HCT116 (cell line): ENCODE measurements around the gene EPHA2. TPM values are rescaled to one million over a fixed set of nuclear protein-coding genes. Genes with fewer than 3 reads are reported as not detected.

Experiments used
- ATAC-seq: fragments of 200-7000 bp; cut with Tn5 transposase; 2 replicates; pipeline ENCODE4 v1.9.1; 2020; ENCODE audit warnings: mild to moderate bottlenecking, moderate library complexity
- BruUV-seq: library from RNA; stranded (reverse); fragments of 400-500 nt; replicated peaks from 2 replicates; lab custom pipeline; 2021; lab: Mats Ljungman, UMichigan
- CTCF ChIA-PET: fragments of 300-600 bp; sonication (Branson Sonifier 250); formaldehyde crosslinking; loops from one replicate; lab custom pipeline; 2021; ENCODE audit warnings: antibody characterized with exemption; lab: Charles Lee
- POLR2A ChIA-PET: fragments of 300-600, 350-600 bp; sonication (Branson Sonifier 250); formaldehyde crosslinking; loops from one replicate; lab custom pipeline; 2021; ENCODE audit warnings: antibody characterized with exemption; lab: Charles Lee
- RAD21 ChIA-PET, 2 experiments: fragments of 300-600 bp; sonication (Branson Sonifier 250); formaldehyde crosslinking; loops; one replicate each; lab custom pipeline; 2023; ENCODE audit warnings: low total read pairs in 2 of 2; ENCODE audit not compliant: uncharacterized antibody in 2 of 2, unreplicated experiment in 2 of 2, low non-redundant PET in 1 of 2; lab: Charles Lee
- DNase-seq: peaks from one replicate; pipeline ENCODE4 v3.0.0-alpha.2; 2010; ENCODE audit warnings: low read depth, low spot score
- H2AFZ ChIP-seq: fragments of 200-600 bp; shearing (Covaris generic), sonication (generic); 2 replicates; pipeline ENCODE4 v1.6.1; 2017; ENCODE audit warnings: low read depth, mixed run types, mixed read lengths, antibody characterized with exemption, low read length; ENCODE audit not compliant: poor library complexity, severe bottlenecking
- H3K27ac ChIP-seq: 2 replicates; pipeline ENCODE4 v1.5.1; 2012; ENCODE audit warnings: low read depth, low read length
- H3K27me3 ChIP-seq: fragments of 200-600 bp; sonication (generic); 2 replicates; pipeline ENCODE4 v1.6.1; 2016; ENCODE audit warnings: mixed run types, low read length, mixed read lengths; ENCODE audit not compliant: insufficient read depth
- H3K36me3 ChIP-seq, 2 experiments: fragments of 200-500 bp in 1 of 2; fragments of 200-600 bp in 1 of 2; sonication (Bioruptor generic) in 1 of 2; sonication (generic) in 1 of 2; 2 replicates each; pipeline versions ENCODE4 v1.5.1 to v1.6.1; 2014 to 2016; ENCODE audit warnings: low read length in 2 of 2, inconsistent platforms in 1 of 2, mixed read lengths in 1 of 2, mixed run types in 1 of 2; ENCODE audit not compliant: insufficient read depth in 2 of 2, control insufficient read depth in 1 of 2
- H3K4me1 ChIP-seq, 2 experiments: fragments of 200-600 bp in 1 of 2; sonication (generic) in 1 of 2; 2 replicates each; pipeline versions ENCODE4 v1.5.1 to v1.6.1; 2012 to 2017; ENCODE audit warnings: low read length in 2 of 2, inconsistent platforms in 1 of 2, mild to moderate bottlenecking in 1 of 2, mixed read lengths in 1 of 2, mixed run types in 1 of 2, moderate library complexity in 1 of 2; ENCODE audit not compliant: insufficient read depth in 2 of 2, control insufficient read depth in 1 of 2
- H3K4me2 ChIP-seq: fragments of 200-600 bp; sonication (generic); 2 replicates; pipeline ENCODE4 v1.6.1; 2017; ENCODE audit warnings: mixed run types, low read length, mixed read lengths
- H3K4me3 ChIP-seq, 2 experiments: fragments of 200-600 bp in 1 of 2; sonication (generic) in 1 of 2; replicated peaks in 1 of 2; 2 replicates each; pipeline ENCODE4 v1.5.1; 2011 to 2016; ENCODE audit warnings: low read length in 2 of 2, control low read depth in 1 of 2, low read depth in 1 of 2, mild to moderate bottlenecking in 1 of 2, mixed read lengths in 1 of 2, mixed run types in 1 of 2
- H3K79me2 ChIP-seq: fragments of 200-600 bp; sonication (generic); 2 replicates; pipeline ENCODE4 v1.6.1; 2017; ENCODE audit warnings: mild to moderate bottlenecking, mixed run types, low read length, moderate library complexity, mixed read lengths; ENCODE audit not compliant: insufficient read depth
- H3K9ac ChIP-seq: fragments of 200-600 bp; sonication (generic); 2 replicates; pipeline ENCODE4 v1.6.1; 2016; ENCODE audit warnings: low read length, mixed read lengths
- H3K9me2 ChIP-seq: fragments of 200-600 bp; sonication (generic), shearing (Covaris generic); 2 replicates; pipeline ENCODE4 v1.6.1; 2017; ENCODE audit warnings: mixed run types, mild to moderate bottlenecking, moderate library complexity; ENCODE audit not compliant: insufficient read depth
- H3K9me3 ChIP-seq, 2 experiments: fragments of 200-500 bp in 1 of 2; fragments of 200-600 bp in 1 of 2; sonication (Bioruptor generic) in 1 of 2; sonication (generic) in 1 of 2; 2 replicates each; pipeline ENCODE4 v1.6.1; 2014 to 2017; ENCODE audit warnings: low read length in 2 of 2, mixed read lengths in 2 of 2, inconsistent platforms in 1 of 2, low read depth in 1 of 2, mild to moderate bottlenecking in 1 of 2, mixed run types in 1 of 2, moderate library complexity in 1 of 2; ENCODE audit not compliant: control insufficient read depth in 1 of 2, insufficient read depth in 1 of 2
- H4K20me1 ChIP-seq: fragments of 200-600 bp; sonication (generic), shearing (Covaris generic); 2 replicates; pipeline ENCODE4 v1.6.1; 2017; ENCODE audit warnings: mixed run types, mild to moderate bottlenecking, moderate library complexity; ENCODE audit not compliant: insufficient read depth
- CBX3 ChIP-seq: IDR thresholded peaks from 2 replicates; pipeline ENCODE4 v1.6.1; 2012; ENCODE audit warnings: low read depth
- CEBPB ChIP-seq: IDR thresholded peaks from 2 replicates; pipeline ENCODE4 v1.6.1; 2012; ENCODE audit warnings: low read depth
- EGR1 ChIP-seq: IDR thresholded peaks from 2 replicates; pipeline ENCODE4 v1.6.1; 2012; ENCODE audit warnings: low read depth
- ELF1 ChIP-seq: IDR thresholded peaks from 2 replicates; pipeline ENCODE4 v1.6.1; 2012; ENCODE audit warnings: low read depth, borderline replicate concordance
- EZH2 ChIP-seq: fragments of 200-600 bp; sonication (generic); IDR thresholded peaks from 2 replicates; pipeline ENCODE4 v1.6.1; 2017; ENCODE audit warnings: antibody characterized with exemption, mixed run types
- EZH2phosphoT487 ChIP-seq: fragments of 200-600 bp; IDR thresholded peaks from 2 replicates; pipeline ENCODE4 v1.6.1; 2018; ENCODE audit warnings: antibody characterized with exemption, borderline replicate concordance
- FOSL1 ChIP-seq: IDR thresholded peaks from 2 replicates; pipeline ENCODE4 v1.6.1; 2012; ENCODE audit warnings: low read depth
- JUND ChIP-seq: IDR thresholded peaks from 2 replicates; pipeline ENCODE4 v1.6.1; 2012
- POLR2A ChIP-seq: IDR thresholded peaks from 2 replicates; pipeline ENCODE4 v1.7.0; 2011; ENCODE audit warnings: borderline replicate concordance; ENCODE audit not compliant: insufficient read depth, insufficient read length; ENCODE audit errors: extremely low read depth
- POLR2AphosphoS5 ChIP-seq: IDR thresholded peaks from 2 replicates; pipeline ENCODE4 v1.6.1; 2011; ENCODE audit warnings: mild to moderate bottlenecking, low read depth, low read length, moderate library complexity
- SIN3A ChIP-seq: IDR thresholded peaks from 2 replicates; pipeline ENCODE4 v1.6.1; 2012; ENCODE audit warnings: low read depth
- SP1 ChIP-seq: IDR thresholded peaks from 2 replicates; pipeline ENCODE4 v1.6.1; 2012; ENCODE audit warnings: low read depth
- SRF ChIP-seq: IDR thresholded peaks from 2 replicates; pipeline ENCODE4 v1.6.1; 2012; ENCODE audit warnings: low read depth
- TCF7L2 ChIP-seq: IDR thresholded peaks from 2 replicates; pipeline ENCODE4 v1.7.0; 2011; ENCODE audit warnings: borderline replicate concordance, inconsistent platforms; ENCODE audit not compliant: insufficient read depth, insufficient read length; ENCODE audit errors: extremely low read depth
- ZNF274 ChIP-seq: fragments of 200-500 bp; sonication (Bioruptor generic); IDR thresholded peaks from 2 replicates; pipeline ENCODE4 v1.6.1; 2014; ENCODE audit warnings: mild to moderate bottlenecking, low read depth, low read length, inconsistent platforms
- intact Hi-C: fragments of 100-400 bp; cut with micrococcal nuclease; formaldehyde crosslinking; loops from 2 replicates; pipeline ENCODE4 v1.10.0; 2022
- total RNA-seq: library from RNA; stranded (reverse); gene quantifications from one replicate; pipeline ENCODE4 v1.2.1, GENCODE V29; 2021; ENCODE audit not compliant: unreplicated experiment
- TF ChIP-seq, protein P1 (sequence below): IDR thresholded peaks from 2 replicates; pipeline ENCODE4 v1.6.1; 2012
- TF ChIP-seq, protein P2 (sequence below): IDR thresholded peaks from 2 replicates; pipeline ENCODE4 v1.6.1; 2011; ENCODE audit warnings: mild to moderate bottlenecking, low read length, moderate library complexity; ENCODE audit not compliant: insufficient replicate concordance; ENCODE audit errors: extremely low read depth
- TF ChIP-seq, protein P3 (sequence below): IDR thresholded peaks from 2 replicates; pipeline ENCODE4 v1.6.1; 2012
- TF ChIP-seq, protein P4 (sequence below): IDR thresholded peaks from 2 replicates; pipeline ENCODE4 v1.6.1; 2012; ENCODE audit warnings: low read depth

The EPHA2 gene
- total RNA-seq, 1 experiment from 2014 or later: 164 TPM

DNA sequence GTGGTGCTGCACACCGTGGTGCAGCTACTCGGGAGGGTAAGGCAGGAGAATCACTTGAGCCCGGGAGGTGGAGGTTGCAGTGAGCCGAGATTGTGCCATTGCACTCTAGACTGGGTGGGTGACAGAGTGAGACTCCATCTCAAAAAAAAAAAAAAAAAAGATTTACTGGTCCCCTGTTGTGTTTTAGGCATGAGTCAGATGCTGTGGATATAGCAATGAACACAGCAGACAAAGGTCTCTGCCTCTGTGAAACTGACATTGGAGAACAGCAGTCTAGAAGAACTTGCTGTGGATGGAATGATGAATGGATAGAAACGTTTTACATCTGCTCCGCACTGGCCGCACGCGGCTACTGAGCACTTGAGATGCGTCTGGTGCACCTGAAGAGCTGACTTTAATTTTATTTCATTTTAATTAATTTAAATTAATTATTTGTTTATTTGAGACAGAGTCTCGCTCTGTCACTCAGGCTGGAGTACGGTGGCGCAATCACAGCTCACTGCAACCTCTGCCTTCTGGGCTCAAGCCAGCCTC is 24.5 kb upstream of the EPHA2 start:
- no peaks in the 10 kb centered on the region for H3K27me3 ChIP-seq
- BruUV-seq: no TSS peak
- RAD21 ChIA-PET: interaction anchor here in 1 of 2 experiments (0.6 to 1.5 kb wide), 3 partner anchors 26 to 101 kb away, joined by 3 to 7 read pairs (median 4); no protein-coding TSS in a partner anchor
- DNase-seq (no peak), ATAC-seq (no peak)
- no peak for TF ChIP-seq EZH2phosphoT487
- TF ChIP-seq, protein P1, sequence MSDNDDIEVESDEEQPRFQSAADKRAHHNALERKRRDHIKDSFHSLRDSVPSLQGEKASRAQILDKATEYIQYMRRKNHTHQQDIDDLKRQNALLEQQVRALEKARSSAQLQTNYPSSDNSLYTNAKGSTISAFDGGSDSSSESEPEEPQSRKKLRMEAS: no peak
- TF ChIP-seq POLR2AphosphoS5: no peak
- TF ChIP-seq CBX3: no peak
- no peak for TF ChIP-seq TCF7L2
- TF ChIP-seq CEBPB: no peak
- no peak for TF ChIP-seq JUND
- TF ChIP-seq SRF: no peak
- TF ChIP-seq SIN3A: no peak
- no peak for TF ChIP-seq POLR2A
- TF ChIP-seq FOSL1: no peak
- no peak for TF ChIP-seq SP1
- TF ChIP-seq, protein P2, sequence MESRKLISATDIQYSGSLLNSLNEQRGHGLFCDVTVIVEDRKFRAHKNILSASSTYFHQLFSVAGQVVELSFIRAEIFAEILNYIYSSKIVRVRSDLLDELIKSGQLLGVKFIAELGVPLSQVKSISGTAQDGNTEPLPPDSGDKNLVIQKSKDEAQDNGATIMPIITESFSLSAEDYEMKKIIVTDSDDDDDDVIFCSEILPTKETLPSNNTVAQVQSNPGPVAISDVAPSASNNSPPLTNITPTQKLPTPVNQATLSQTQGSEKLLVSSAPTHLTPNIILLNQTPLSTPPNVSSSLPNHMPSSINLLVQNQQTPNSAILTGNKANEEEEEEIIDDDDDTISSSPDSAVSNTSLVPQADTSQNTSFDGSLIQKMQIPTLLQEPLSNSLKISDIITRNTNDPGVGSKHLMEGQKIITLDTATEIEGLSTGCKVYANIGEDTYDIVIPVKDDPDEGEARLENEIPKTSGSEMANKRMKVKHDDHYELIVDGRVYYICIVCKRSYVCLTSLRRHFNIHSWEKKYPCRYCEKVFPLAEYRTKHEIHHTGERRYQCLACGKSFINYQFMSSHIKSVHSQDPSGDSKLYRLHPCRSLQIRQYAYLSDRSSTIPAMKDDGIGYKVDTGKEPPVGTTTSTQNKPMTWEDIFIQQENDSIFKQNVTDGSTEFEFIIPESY: no peak
- TF ChIP-seq ELF1: no peak
- TF ChIP-seq, protein P3, sequence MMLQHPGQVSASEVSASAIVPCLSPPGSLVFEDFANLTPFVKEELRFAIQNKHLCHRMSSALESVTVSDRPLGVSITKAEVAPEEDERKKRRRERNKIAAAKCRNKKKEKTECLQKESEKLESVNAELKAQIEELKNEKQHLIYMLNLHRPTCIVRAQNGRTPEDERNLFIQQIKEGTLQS: no peak
- TF ChIP-seq EZH2: no peak
- no peak for TF ChIP-seq EGR1
- TF ChIP-seq ZNF274: no peak
- TF ChIP-seq, protein P4, sequence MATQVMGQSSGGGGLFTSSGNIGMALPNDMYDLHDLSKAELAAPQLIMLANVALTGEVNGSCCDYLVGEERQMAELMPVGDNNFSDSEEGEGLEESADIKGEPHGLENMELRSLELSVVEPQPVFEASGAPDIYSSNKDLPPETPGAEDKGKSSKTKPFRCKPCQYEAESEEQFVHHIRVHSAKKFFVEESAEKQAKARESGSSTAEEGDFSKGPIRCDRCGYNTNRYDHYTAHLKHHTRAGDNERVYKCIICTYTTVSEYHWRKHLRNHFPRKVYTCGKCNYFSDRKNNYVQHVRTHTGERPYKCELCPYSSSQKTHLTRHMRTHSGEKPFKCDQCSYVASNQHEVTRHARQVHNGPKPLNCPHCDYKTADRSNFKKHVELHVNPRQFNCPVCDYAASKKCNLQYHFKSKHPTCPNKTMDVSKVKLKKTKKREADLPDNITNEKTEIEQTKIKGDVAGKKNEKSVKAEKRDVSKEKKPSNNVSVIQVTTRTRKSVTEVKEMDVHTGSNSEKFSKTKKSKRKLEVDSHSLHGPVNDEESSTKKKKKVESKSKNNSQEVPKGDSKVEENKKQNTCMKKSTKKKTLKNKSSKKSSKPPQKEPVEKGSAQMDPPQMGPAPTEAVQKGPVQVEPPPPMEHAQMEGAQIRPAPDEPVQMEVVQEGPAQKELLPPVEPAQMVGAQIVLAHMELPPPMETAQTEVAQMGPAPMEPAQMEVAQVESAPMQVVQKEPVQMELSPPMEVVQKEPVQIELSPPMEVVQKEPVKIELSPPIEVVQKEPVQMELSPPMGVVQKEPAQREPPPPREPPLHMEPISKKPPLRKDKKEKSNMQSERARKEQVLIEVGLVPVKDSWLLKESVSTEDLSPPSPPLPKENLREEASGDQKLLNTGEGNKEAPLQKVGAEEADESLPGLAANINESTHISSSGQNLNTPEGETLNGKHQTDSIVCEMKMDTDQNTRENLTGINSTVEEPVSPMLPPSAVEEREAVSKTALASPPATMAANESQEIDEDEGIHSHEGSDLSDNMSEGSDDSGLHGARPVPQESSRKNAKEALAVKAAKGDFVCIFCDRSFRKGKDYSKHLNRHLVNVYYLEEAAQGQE: no peak
- peaks cover 87 to 100% of the 10 kb centered on the region in 2 experiments for H3K4me1 ChIP-seq
- no peaks in the 10 kb centered on the region for H3K9me3 ChIP-seq
- intact Hi-C loops: loop anchor here (10.0 kb wide), 1 partner anchor 176 kb away; the partner anchor contains the start of gene SRARP
- no peaks in the 10 kb centered on the region for H3K9me2 ChIP-seq
- POLR2A ChIA-PET: interaction anchor here (0.7 to 2.7 kb wide), 4 partner anchors 13 to 27 kb away, joined by 3 to 11 read pairs (median 5); partner anchors contain the start of gene EPHA2
- H3K36me3 ChIP-seq: no peaks in the 10 kb centered on the region
- H3K27ac ChIP-seq: peak overlapping the region; percentile 94
- no peak overlapping the region for H3K4me3 ChIP-seq
- peak overlapping the region; percentile 75 for H3K9ac ChIP-seq
- no peaks in the 10 kb centered on the region for H3K79me2 ChIP-seq
- H3K4me2 ChIP-seq: peak overlapping the region; percentile 82
- H4K20me1 ChIP-seq: no peaks in the 10 kb centered on the region
- H2AFZ ChIP-seq: no peak overlapping the region
- CTCF ChIA-PET: interaction anchor here (1.7 to 10.3 kb wide), 2 partner anchors 24 to 100 kb away, joined by 5 to 222 read pairs; partner anchors contain the start of gene EPHA2
